Mammary epithelial cell (primary cell): ENCODE results near the gene SIAH3.

Experiments
- CTCF ChIP-seq, 2 donors: IDR thresholded peaks in 1 of 2; conservative IDR thresholded peaks in 1 of 2; 2 replicates each; pipeline ENCODE4 v1.5.1; 2011 to 2012; ENCODE audit warnings: inconsistent platforms in 2 of 2, low read length in 2 of 2, mild to moderate bottlenecking in 2 of 2, control low read depth in 1 of 2, low read depth in 1 of 2; ENCODE audit not compliant: insufficient read depth in 1 of 2; ENCODE audit errors: extremely low read depth in 1 of 2
- EZH2 ChIP-seq: IDR thresholded peaks from 2 replicates; pipeline ENCODE4 v1.6.1; 2012; ENCODE audit warnings: low read length, inconsistent platforms, borderline replicate concordance

DNA sequence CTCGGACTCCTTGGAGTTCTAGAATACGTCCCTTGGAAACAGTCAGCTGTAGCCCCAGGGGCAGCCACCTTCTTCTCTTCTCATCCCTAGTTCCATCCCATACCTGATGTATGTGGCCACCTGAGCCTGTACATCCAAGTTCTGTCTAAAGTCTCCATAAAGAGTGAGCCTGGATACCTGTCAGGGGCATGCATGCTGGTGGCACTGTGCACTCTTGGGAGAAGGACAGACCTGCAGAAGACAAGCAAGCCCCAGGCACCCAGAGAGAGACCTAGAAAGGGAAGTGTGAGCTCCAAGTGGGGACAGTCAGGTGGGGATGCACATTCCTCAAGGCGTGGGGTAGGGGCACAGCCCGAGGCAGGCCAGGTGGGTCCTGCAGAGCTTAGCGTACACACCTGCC lies 21.4 kb downstream of the SIAH3 start:
- no peak for TF ChIP-seq EZH2
- TF ChIP-seq CTCF (conservative IDR thresholded peaks at IDR 0.05 in 1 of 2, IDR thresholded peaks at IDR 0.05 in 1 of 2; ENCODE audit: extremely low read depth in 1 of 2, insufficient read depth in 1 of 2, low read depth in 1 of 2, low read length in 2 of 2): no peak
